Measurements from ENCODE around the gene FILIP1L.

FILIP1L gene

DNA sequence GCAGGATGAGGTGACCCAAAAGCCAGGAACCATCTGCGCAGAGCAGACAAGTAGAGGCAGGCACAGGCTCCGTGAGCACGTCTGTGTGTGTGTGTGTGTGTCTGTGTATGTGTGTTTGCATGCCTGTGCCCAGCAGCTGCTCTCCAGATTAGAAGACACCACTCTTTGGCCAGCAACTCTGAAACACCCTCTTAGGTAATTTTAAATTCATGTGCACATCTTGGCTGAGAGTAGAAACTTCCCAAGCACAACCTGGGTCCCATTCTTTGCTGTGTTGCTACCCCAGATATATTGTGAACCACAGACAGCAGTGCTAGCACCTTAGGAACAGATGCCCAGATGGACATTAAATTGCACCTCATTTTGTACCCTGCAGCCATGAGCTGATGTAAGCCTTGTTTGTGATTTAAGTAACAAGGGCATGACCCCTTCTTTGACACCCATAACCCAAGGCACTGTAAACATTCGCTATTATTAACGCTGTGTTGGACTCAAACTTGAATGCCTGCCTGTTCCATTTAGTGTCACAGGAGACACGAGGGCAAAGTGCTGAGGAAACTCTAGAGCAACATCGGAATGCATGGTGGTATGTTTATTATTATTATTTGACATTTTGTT, at the start of gene FILIP1L:
Gene FILIP1L (minus strand): TSS at position 89 of the 618 bp plus-strand sequence.
- DNase-seq (ENCODE audit: low read depth in 2 of 2), result no peak

DNA sequence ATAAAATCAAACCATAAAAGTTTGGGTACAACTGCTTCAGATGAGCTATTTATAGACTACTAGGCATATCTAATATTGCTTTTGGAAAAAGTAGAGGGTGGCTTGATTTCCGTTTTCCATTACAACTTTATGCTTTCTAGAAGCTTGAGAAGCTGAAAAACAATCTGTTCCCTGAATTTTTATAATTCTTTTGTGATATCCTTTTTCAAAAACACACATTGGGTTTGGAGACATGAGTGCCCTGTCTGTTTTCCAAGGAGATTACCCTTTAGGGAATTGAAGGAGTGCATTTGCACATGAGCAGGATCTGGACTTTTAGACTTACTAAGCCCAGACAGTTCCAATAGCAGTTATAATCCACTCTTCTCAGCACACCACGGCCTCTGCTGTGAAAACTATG, 49.5 kb upstream of the FILIP1L start:
- DNase-seq (ENCODE audit: low read depth in 2 of 2), result no peak

DNA sequence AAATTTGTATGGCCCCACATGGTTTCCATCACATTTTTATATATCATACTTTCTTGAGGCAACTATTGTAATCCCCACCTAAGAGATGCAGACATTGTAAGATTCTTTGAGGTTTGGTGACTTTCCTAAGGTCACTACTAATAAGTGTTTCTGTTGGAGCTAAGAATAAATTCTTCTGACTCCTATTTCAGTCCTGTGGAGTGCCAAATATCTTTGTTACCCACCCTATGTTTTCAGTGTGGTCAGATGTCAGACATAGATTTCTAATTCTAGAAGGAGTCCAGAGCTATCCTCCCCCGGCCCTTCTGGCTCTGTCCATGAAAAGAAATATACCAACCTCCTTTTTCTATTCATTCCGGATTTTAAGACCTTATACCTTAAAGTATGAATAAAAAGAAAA, 46.2 kb upstream of the FILIP1L start:
- no peak for DNase-seq (ENCODE audit: low read depth in 2 of 2)

DNA sequence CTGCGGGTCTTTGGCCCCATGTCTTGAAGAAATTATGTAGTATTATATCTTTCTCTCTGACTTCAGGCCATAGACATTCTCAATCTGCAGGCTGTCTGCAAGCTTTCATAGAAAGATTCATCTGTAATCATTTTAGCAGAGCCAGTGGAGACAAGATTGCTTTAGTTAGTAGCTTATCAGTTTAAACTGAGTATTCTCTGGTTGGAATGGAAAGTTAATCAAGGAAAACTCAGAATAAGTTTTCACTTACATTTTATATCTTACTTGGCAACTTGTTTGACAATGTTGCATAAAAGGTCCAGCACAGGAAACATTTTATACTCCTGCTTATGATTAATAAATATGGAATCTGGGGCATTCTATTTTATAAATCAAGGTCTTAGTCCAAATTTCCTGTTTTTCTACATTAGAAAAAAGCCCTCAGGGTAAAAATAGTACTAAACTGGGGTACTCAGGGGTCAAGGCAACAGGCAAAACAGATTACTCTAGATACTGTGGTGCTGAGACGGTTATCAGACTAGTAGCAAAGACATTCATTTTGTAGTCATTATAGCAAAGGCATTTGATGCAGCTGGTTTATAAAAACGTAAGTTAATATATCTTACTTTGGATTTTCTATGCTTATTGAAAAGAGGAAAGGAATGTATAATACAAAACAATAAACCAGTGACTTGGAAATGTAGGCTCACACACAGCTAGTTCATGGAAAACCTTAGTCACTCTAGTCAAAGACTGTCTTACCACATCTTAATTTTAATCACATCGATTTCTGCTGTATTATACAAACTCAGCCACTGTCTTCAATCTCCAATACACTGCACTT, 45.2 kb upstream of the FILIP1L start:
- DNase-seq (ENCODE audit: low read depth in 2 of 2), result no peak

DNA sequence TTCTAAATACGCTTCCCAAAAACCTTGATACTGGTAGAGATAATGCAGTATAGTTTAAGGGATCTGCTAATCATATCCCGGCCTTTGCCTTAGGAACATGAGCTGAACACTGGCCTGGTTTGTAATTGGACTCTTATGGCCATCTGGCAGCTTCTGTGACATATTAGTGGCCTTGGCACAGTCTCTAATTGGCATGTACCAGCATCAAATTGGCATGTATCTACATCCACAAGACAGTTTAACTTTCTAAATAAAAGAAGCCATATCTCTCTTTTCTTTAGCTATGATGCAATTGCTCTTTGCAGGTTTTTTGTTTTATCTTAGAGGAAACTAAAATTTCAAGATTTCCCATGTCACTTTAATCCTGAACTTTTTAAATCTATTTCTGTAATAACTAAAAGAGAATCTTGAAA, 44.6 kb upstream of the FILIP1L start:
- no peak for DNase-seq (ENCODE audit: low read depth in 2 of 2)

DNA sequence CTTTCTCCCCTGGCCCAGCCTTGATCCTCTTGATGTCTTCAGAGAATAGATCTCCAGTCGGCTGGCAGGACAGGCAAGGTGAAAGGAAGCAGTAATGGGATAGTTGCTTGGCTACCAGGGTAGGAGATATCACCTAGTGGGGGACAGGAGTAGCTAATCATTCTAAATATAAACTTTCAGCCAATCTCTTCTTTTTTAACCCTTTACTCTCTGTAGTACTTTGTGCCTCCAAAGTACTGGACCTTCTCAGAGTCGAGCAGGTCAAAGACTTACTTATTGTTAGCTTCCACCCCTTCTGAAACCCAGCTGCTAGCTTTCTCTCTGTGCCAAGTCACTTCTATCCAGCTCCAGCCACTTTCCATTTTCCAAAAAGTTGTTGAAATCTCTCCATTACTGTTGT, 43.4 kb upstream of the FILIP1L start:
- no peak for DNase-seq (ENCODE audit: low read depth in 2 of 2)

DNA sequence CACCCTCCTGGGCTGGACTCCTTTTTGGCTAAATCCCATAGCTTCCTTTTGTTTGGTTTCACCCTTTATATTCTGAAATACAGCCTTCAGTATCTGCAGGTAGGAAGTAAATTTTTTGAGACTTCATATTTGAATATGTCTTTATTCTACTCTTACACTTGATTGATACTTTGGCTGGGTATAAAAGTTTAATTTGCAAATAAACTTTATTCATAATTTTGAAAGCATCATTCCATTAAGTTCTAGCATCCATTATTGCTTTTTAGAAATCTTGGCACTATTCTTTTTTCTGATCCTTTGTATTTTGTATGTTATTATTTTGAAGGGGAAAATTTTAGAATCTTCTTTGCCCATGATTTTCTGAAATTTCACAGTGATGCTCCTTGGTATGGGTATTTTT, 41.3 kb upstream of the FILIP1L start:
- no peak for DNase-seq (ENCODE audit: low read depth in 2 of 2)

DNA sequence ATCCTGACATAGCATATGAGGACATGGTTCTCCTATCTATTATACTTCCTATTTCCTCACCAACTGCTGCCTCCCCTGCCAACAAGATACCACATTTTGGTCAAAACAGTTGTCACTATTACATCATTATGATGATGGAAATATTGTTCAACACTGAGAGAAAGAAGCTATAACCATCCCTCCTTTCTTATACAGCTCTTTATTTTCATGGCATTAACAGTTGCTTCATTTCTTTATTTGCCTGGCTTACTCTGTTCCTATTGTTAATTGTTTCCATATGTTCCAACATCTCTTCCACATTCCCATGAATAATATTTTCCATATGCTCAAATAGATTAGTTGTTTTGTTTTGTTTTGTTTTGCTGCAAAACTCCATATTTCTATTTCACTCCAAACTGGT, 40.8 kb upstream of the FILIP1L start:
- DNase-seq (ENCODE audit: low read depth in 2 of 2), result no peak

DNA sequence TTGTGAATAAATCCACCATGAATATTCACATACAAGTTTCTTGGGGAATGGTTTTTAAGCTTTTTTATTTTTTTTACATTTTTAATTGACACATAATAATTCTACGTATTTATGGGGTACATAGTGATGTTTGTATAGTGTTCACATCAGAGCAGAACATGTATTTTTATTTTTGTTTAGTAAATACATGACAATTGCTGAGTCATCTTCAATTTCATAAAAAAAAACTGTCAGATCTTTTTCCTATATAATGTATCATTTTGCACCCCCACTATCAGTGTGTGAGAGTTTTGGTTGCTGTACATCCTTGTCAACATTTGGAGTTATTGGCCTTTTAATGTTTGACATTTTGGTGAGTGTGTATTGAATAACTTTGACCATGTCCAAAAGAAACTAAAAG, 39.9 kb upstream of the FILIP1L start:
- DNase-seq (ENCODE audit: low read depth in 2 of 2), result no peak

DNA sequence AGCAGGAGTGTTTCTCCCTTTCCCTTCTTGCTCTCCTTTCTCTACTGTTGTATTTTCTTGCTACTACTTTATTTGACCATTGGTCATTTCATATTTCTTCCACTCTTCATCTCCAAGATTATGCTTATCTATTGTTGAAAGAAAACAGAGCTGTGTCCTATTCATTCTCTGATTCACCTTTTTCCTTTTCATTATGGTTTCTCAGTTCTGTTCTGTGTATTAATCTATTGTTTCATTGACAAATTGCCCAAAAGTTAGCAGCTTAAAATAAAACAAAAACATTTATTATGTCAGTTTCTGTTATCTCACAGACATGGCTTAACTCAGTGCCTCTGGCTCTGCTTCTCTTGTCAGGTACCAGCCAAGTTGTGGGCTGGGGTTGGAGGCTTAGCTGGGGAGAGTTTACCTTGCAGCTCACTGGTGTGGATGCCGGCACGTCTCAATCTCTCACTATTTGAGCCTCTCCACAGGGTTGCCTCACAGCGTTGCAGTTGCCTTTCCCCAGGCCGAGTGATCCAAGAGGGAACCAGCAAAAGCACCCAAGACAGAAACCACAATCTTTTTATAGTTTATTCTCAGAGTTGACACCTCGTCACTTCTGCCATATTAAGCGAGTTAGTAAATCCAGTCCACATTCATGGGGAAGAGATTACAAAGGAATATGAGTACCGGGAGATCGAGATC, 36.9 kb upstream of the FILIP1L start:
- no peak for DNase-seq (ENCODE audit: low read depth in 2 of 2)

DNA sequence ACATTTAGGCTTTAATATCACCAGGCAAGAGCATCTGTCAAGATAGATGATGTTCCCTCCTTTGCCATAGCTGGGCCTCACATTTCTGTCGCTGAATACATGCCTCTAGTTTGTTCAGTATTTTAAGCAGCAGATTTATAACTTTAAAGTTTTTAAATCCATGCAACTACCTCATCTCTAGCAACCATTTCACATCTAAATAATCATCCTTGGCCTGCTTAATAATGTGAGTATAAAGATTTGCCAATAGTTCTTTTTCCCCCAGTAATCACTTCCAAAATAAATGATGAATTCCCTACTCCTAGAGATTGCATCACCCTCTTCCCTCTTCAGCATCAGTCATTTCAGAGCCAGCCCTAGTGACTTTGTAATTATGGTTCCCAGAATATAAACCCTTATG, 36.2 kb upstream of the FILIP1L start:
- DNase-seq (ENCODE audit: low read depth in 2 of 2), result no peak

DNA sequence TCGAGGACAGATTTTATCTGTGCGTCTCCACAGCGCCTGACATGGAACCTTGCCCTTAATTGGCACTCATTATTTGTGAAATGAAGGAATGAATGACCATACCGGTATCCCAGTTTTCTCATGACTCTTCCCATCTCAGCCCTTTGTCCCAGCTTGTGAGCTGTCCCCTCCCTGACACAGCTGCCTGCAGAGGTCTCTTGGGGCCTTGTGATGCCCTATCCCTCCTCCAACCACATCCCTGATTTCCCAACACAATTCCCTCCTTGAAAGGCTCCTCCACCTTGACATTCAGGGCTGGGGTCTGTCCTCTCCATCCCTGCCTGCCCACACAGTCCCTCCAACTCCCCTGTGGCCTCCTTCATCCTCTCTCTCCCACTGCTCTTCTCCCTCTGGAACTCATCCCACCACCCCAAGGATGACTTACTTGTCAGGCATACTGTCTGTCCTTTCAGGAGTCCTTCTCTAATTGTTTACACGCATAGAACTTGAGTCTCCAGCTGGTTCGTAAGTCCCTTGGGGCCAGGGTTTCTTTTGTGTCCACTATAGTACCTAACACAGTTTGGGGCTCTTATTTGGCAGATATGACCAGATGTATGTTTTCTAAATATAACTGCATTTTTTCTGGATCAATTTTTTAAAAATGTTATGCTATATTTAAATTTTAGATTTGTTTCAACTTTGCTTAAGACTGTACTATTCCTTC, 35.6 kb upstream of the FILIP1L start:
- no peak for DNase-seq (ENCODE audit: low read depth in 2 of 2)

DNA sequence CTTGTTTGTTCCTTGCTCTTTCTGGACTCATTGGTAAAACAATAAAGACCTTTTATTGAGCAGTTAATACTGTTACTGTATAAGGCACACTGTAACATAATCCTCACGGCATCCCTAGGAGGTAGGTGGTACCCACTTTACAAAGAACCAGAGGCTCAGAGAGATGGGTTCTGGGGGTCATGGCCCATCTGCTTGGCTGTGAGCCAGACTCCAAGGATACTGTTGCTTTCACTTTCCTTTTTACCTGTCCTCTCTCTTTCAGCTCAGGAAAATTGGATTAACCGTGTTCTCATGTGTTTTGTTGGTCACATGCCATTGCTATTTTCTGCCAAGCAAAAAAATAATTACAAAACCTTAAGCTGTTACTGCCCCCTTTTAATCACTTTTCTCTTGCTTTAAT, 34.8 kb upstream of the FILIP1L start:
- no peak for DNase-seq (ENCODE audit: low read depth in 2 of 2)

DNA sequence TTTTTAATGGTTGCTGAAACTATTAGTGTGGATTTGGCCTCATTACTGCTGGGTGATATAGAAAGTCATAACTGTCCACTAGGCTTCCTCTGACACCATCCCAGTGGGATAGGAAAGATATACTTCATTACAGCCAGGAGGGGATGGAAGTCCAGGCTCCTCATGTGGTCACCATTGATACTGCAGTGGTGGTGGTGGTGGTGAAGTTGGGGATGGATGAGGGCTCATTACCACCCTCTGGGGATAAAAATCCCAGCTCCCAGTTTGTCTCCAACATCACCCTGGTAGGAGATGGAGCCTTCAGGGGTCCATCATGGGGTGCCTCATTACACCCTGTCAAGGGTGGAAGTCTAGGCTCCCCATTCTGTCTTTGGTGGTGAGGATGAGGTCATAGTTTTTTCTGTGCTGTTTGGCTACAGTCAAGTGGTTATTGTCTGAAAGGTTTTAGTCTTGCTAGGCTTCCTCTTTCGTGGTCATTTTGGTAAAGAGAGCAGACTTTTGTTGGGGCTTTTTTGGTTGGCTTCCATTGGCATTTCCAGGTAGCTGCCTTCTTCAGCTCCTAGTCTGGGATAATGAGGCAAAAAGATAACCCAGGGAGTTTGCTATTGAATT, 30.1 kb upstream of the FILIP1L start:
- no peak for DNase-seq (ENCODE audit: low read depth in 2 of 2)

DNA sequence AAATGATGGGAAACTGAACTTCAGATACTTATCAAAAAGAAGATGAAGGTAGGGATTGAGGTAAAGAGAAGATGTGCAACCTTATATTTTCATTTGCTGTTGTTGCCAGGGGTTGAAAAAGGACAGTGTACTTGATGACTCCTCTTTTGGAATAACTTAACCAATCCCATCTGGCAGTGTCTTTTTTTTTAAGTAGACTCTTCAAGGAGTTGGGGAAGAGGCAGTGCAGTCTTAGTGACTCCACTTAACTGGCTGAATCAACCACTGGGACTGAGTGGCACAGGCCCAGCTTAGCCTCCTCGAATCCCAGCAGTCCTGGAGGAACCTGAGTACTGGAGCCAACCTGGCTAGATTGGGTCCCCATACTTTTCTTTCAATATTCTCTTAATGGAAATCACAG, 27.3 kb upstream of the FILIP1L start:
- no peak for DNase-seq (ENCODE audit: low read depth in 2 of 2)

DNA sequence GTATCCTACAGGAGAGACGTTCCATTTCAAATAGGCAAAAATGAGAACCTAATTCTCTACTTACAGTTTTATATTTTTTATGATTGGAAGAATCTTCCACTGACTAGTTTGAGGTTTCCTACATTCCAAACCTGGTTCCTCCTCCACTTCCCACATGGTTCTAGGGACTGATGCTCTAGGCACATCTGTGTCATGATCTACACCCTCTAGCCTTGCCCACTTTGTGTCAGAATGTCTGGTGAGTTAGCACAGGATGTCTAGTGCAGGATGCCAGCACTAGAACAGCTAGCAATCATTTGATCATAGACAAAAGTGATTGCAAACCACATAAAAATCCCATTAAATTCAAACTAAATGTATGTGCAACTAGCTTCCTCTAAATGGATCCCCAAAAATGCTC, 26.7 kb upstream of the FILIP1L start:
- no peak for DNase-seq (ENCODE audit: low read depth in 2 of 2)

DNA sequence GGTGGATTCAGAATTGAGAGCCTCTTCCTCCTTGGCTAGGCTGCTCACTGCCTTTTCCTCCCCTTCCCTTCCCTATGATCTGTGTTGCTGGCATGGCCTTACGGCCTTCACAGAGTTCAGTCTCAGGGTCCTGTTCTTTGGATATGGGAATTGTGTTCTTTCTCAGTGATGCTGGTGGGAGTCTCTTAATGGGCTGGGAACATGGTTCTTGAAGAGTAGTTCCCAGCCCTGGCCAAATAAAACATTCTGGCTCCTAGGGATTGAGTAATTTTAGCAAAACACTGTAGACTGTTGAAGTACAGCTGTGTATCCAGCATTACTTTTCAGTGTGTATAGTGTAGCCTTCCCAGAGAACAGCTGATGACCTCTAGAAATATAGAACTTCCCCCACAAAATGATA, 22.6 kb upstream of the FILIP1L start:
- DNase-seq (ENCODE audit: low read depth in 2 of 2), result no peak

DNA sequence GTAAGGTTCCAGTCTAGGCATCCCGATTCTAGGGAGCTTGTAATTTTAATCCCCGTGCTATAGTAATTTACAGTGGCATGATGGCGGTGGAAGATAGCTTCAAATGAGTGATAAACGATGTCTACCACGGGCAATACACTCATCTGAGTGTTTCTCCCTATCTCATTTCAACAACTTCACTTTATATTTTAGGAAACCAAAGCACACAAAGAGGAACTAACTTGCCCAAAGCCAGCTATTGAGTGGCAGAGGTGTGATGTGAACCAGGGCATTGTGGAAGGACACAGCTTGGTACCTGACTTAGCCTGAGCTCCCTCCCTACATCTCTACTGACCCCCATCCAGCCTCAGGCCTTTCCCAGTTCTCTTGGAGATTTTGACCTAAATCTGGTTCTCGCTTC, 16.9 kb upstream of the FILIP1L start:
- DNase-seq (ENCODE audit: low read depth in 2 of 2), result no peak

DNA sequence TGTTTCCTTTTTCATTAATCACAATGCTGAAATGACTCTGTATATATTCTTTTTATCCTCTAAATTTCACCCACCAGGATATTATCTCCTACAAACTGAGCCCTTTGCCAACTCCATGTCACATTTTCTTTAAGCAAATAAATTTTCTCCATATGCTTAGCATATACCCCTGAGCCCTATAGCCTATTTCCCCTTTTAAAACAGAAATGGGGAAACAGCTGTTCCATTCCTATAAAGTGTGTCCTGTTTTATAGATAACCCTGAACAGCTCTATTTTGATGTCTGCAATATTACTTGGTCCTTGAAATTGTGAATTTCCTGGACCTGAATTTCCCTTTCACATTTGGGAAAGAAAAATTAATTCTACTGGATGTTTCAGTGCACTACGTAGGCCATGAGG, 15.6 kb upstream of the FILIP1L start:
- no peak for DNase-seq (ENCODE audit: low read depth in 2 of 2)

DNA sequence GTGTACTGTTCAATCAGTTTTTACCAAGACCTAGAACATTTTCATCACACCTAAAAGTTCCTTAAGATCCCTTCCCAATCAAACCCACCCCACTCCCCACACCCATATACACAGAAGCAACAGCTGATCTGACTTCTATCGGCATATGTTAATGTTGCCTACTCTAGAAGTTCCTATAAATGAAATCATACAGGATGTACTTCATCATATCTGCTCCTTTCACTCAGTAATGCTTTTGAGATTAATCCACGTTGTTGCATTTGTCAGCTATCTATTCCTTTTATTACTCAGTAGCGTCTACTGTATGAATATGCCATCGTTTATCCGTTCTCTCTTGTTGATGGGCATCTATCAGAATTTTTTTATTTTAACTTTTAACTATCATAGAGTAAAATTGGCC, 14.3 kb upstream of the FILIP1L start:
- DNase-seq (ENCODE audit: low read depth in 2 of 2), result no peak

DNA sequence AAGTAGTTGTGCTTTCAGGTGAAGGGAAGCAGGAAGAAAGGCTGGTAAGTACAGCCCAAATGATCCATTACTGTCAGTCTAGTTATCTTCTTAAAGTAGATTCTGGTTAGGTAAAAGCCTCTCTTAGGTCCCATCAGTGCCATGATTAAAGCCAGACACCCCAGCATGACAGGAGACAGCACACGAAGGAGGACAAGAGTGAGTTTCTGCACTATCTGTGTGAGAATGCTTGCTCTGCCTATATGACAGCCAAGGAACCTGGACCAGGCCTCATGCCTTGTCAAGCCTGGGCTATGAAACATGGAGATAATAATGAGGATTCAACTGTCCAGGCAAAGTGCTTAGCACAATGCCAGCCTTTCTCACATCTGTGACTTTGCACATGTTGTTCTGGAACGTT, 13.5 kb upstream of the FILIP1L start:
- DNase-seq (ENCODE audit: low read depth in 2 of 2), result no peak

Data from stimulated activated CD8-positive, alpha-beta memory T cell treated with anti-CD3 and anti-CD28 coated beads, Interleukin-15, amount 100 ng/mL, for 4 hours (primary cell).